H1 (cell line): ENCODE measurements around the gene ASTN2.

ENCODE experiments used
- EZH2 ChIP-seq: fragments of 200-600 bp; sonication (generic); IDR thresholded peaks from 2 replicates; pipeline ENCODE4 v1.7.1; 2012; ENCODE audit warnings: low read depth, mild to moderate bottlenecking, moderate library complexity, low read length, inconsistent platforms; ENCODE audit not compliant: severe bottlenecking
- NRF1 ChIP-seq: IDR thresholded peaks from 2 replicates; pipeline ENCODE4 v1.6.1; 2011; ENCODE audit warnings: mild to moderate bottlenecking, low read depth, low read length, improper control_type of control experiment
- POLR2A ChIP-seq, 2 experiments: IDR thresholded peaks; 1 replicate in 1 of 2; 2 replicates in 1 of 2; pipeline ENCODE4 v1.6.1; 2011; ENCODE audit warnings: low read depth in 2 of 2, low read length in 2 of 2, mild to moderate bottlenecking in 2 of 2; ENCODE audit errors: control extremely low read depth in 1 of 2
- POLR2AphosphoS5 ChIP-seq: IDR thresholded peaks from 2 replicates; pipeline ENCODE4 v1.6.1; 2011; ENCODE audit warnings: low read depth, low read length
- RNF2 ChIP-seq: fragments of 200-900, 300-1000 bp; sonication (generic); IDR thresholded peaks from 2 replicates; pipeline ENCODE4 v1.7.1; 2016; ENCODE audit warnings: borderline replicate concordance, low read depth, mild to moderate bottlenecking, antibody characterized with exemption, low read length; ENCODE audit not compliant: poor library complexity, severe bottlenecking; ENCODE audit errors: missing control alignments
- SAP30 ChIP-seq: fragments of 300-600 bp; sonication (generic); IDR thresholded peaks from 2 replicates; pipeline ENCODE4 v1.7.1; 2012; ENCODE audit warnings: low read length, moderate library complexity, mild to moderate bottlenecking, inconsistent platforms; ENCODE audit not compliant: insufficient read depth, insufficient replicate concordance
- SP1 ChIP-seq: IDR thresholded peaks from 2 replicates; pipeline ENCODE4 v1.6.1; 2011; ENCODE audit warnings: low read depth, low read length
- TF ChIP-seq, protein P1 (sequence below), 3 experiments: IDR thresholded peaks; 1 replicate in 2 of 3; 2 replicates in 1 of 3; pipeline versions ENCODE4 v1.5.1 to v1.6.1; 2011; ENCODE audit warnings: low read length in 3 of 3, mild to moderate bottlenecking in 3 of 3, inconsistent platforms in 2 of 3, low read depth in 1 of 3, moderate library complexity in 1 of 3; ENCODE audit not compliant: insufficient read depth in 1 of 3; ENCODE audit errors: control extremely low read depth in 1 of 3

DNA sequence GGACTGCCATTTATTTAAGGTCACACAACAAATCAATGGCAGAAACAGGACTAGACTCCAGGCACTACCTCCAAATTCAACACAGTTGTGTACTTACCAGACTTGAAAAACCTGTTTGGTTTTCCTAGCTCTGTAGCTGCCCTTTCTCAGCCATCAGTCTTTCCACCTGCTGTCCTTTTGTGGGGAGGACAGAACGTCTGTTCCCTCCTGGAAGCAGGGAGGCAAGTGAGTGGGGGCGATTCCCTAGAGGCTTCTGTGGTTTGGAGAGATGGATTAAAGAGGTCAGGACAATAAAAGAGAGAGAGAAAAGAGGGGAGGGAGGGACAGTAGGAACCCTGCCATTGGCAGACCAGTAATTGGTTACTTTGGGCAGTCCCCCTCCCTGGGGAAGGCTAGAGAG is 14.7 kb downstream of the ASTN2 start:
- no peak for TF ChIP-seq RNF2
- TF ChIP-seq, protein P1, sequence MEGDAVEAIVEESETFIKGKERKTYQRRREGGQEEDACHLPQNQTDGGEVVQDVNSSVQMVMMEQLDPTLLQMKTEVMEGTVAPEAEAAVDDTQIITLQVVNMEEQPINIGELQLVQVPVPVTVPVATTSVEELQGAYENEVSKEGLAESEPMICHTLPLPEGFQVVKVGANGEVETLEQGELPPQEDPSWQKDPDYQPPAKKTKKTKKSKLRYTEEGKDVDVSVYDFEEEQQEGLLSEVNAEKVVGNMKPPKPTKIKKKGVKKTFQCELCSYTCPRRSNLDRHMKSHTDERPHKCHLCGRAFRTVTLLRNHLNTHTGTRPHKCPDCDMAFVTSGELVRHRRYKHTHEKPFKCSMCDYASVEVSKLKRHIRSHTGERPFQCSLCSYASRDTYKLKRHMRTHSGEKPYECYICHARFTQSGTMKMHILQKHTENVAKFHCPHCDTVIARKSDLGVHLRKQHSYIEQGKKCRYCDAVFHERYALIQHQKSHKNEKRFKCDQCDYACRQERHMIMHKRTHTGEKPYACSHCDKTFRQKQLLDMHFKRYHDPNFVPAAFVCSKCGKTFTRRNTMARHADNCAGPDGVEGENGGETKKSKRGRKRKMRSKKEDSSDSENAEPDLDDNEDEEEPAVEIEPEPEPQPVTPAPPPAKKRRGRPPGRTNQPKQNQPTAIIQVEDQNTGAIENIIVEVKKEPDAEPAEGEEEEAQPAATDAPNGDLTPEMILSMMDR (IDR thresholded peaks at IDR 0.05; ENCODE audit: control extremely low read depth in 1 of 3, insufficient read depth in 1 of 3, low read depth in 1 of 3, low read length in 3 of 3), result no peak
- no peak for TF ChIP-seq EZH2
- peak; percentile 82 for TF ChIP-seq SP1
- no peak for TF ChIP-seq POLR2AphosphoS5
- no peak for TF ChIP-seq POLR2A (IDR thresholded peaks at IDR 0.05; ENCODE audit: control extremely low read depth in 1 of 2, low read depth in 2 of 2, low read length in 2 of 2)
- no peak for TF ChIP-seq SAP30
- no peak for TF ChIP-seq NRF1
